H1 (cell line): Measurements from ENCODE around the gene KLHL17. TPM values are rescaled to one million over a fixed set of nuclear protein-coding genes. Genes with fewer than 3 reads are reported as not detected.

Experiments
- CTCF ChIA-PET: fragments of 300-600 bp; sonication (Branson Sonifier 250); formaldehyde crosslinking; loops from one replicate; lab custom pipeline; 2021; ENCODE audit not compliant: partially characterized antibody; lab: Charles Lee
- POLR2A ChIA-PET: fragments of 300-600 bp; sonication (Branson Sonifier 250); formaldehyde crosslinking; loops from one replicate; lab custom pipeline; 2021; ENCODE audit warnings: inconsistent platforms; ENCODE audit not compliant: partially characterized antibody; lab: Charles Lee
- DNase-seq, 2 experiments: peaks; one replicate each; pipeline versions ENCODE4 v3.0.0 to v3.0.0-alpha.2; 2010 to 2022; ENCODE audit warnings: low spot score in 2 of 2, low read depth in 1 of 2, mixed read lengths in 1 of 2
- FAIRE-seq: peaks from 2 replicates; lab custom pipeline; 2011; peaks lifted over from hg19 to GRCh38; lab: Jason Lieb, UNC
- H2AFZ ChIP-seq: 2 replicates; pipeline ENCODE4 v1.8.1; 2012; ENCODE audit warnings: low read length, inconsistent platforms
- H2AK5ac ChIP-seq: 2 replicates; pipeline ENCODE4 v1.6.1; 2013; ENCODE audit warnings: low read depth, low read length
- H2BK120ac ChIP-seq: replicated peaks from 2 replicates; pipeline ENCODE3; 2013; ENCODE audit warnings: low read depth, low read length, inconsistent platforms
- H2BK12ac ChIP-seq: 2 replicates; pipeline ENCODE4 v1.6.1; 2013; ENCODE audit warnings: low read depth, low read length
- H2BK15ac ChIP-seq: 2 replicates; pipeline ENCODE4 v1.6.1; 2013; ENCODE audit warnings: low read length
- H2BK20ac ChIP-seq: 2 replicates; pipeline ENCODE4 v1.6.1; 2013; ENCODE audit warnings: low read length
- H2BK5ac ChIP-seq: 2 replicates; pipeline ENCODE4 v1.6.1; 2013; ENCODE audit warnings: low read depth, low read length
- H3K14ac ChIP-seq: 2 replicates; pipeline ENCODE4 v1.6.1; 2013; ENCODE audit warnings: inconsistent platforms; ENCODE audit not compliant: insufficient read length
- H3K18ac ChIP-seq: 2 replicates; pipeline ENCODE4 v1.6.1; 2013; ENCODE audit warnings: low read length; ENCODE audit errors: extremely low read depth
- H3K23ac ChIP-seq: 2 replicates; pipeline ENCODE4 v1.6.1; 2013; ENCODE audit warnings: inconsistent platforms; ENCODE audit not compliant: insufficient read length
- H3K23me2 ChIP-seq: 2 replicates; pipeline ENCODE4 v1.6.1; 2013; ENCODE audit warnings: low read depth, low read length
- H3K27ac ChIP-seq: 2 replicates; pipeline ENCODE4 v1.6.1; 2011; ENCODE audit warnings: low read depth, low read length, inconsistent platforms
- H3K27me3 ChIP-seq, 4 experiments: replicated peaks in 1 of 4; 1 replicate in 1 of 4; 2 replicates in 3 of 4; pipeline versions ENCODE4 v1.6.1 to v1.8.1; 2011 to 2013; ENCODE audit warnings: low read length in 3 of 4, mild to moderate bottlenecking in 3 of 4, inconsistent platforms in 2 of 4, mixed read lengths in 2 of 4, moderate library complexity in 1 of 4; ENCODE audit not compliant: control insufficient read depth in 3 of 4, insufficient read depth in 3 of 4; ENCODE audit errors: extremely low read depth in 1 of 4
- H3K36me3 ChIP-seq, 4 experiments: 2 replicates each; pipeline versions ENCODE4 v1.6.1 to v1.8.1; 2011 to 2013; ENCODE audit warnings: mild to moderate bottlenecking in 4 of 4, low read length in 3 of 4, moderate library complexity in 2 of 4, control low read depth in 1 of 4, inconsistent platforms in 1 of 4; ENCODE audit not compliant: insufficient read depth in 4 of 4, control insufficient read depth in 2 of 4
- H3K4ac ChIP-seq: replicated peaks from 2 replicates; pipeline ENCODE3; 2013; ENCODE audit warnings: low read length, low read depth, mixed read lengths, inconsistent platforms; ENCODE audit not compliant: insufficient read length
- H3K4me1 ChIP-seq, 4 experiments: replicated peaks in 1 of 4; 1 replicate in 1 of 4; 2 replicates in 3 of 4; pipeline versions ENCODE4 v1.6.1 to v1.8.1; 2011 to 2013; ENCODE audit warnings: low read length in 3 of 4, inconsistent platforms in 2 of 4, mixed read lengths in 1 of 4; ENCODE audit not compliant: insufficient read depth in 4 of 4, control insufficient read depth in 3 of 4
- H3K4me2 ChIP-seq, 2 experiments: 2 replicates each; pipeline versions ENCODE4 v1.6.1 to v1.8.1; 2011 to 2013; ENCODE audit warnings: low read depth in 2 of 2, low read length in 2 of 2, control low read depth in 1 of 2, inconsistent platforms in 1 of 2, mild to moderate bottlenecking in 1 of 2; ENCODE audit not compliant: insufficient read depth in 1 of 2
- H3K4me3 ChIP-seq, 4 experiments: fragments of 200-600, 300-600 bp in 1 of 4; sonication (generic), shearing (Covaris generic), sonication (Bioruptor Twin) in 1 of 4; 2 replicates each; pipeline versions ENCODE4 v1.5.1 to v1.8.1; 2011 to 2016; ENCODE audit warnings: low read length in 4 of 4, low read depth in 3 of 4, control low read depth in 2 of 4, inconsistent platforms in 2 of 4, mild to moderate bottlenecking in 2 of 4, mixed read lengths in 1 of 4, moderate library complexity in 1 of 4; ENCODE audit not compliant: insufficient read depth in 2 of 4; ENCODE audit errors: extremely low read depth in 1 of 4
- H3K56ac ChIP-seq: replicated peaks from 2 replicates; pipeline ENCODE3; 2013; ENCODE audit warnings: low read depth, mild to moderate bottlenecking, mixed read lengths, low read length, inconsistent platforms; ENCODE audit not compliant: insufficient read length
- H3K79me1 ChIP-seq: 2 replicates; pipeline ENCODE4 v1.6.1; 2013; ENCODE audit warnings: low read depth, low read length, control low read depth
- H3K79me2 ChIP-seq, 2 experiments: 2 replicates each; pipeline versions ENCODE4 v1.6.1 to v1.8.1; 2012 to 2013; ENCODE audit warnings: low read length in 2 of 2, mild to moderate bottlenecking in 2 of 2, inconsistent platforms in 1 of 2; ENCODE audit not compliant: insufficient read depth in 2 of 2, control insufficient read depth in 1 of 2
- H3K9ac ChIP-seq, 4 experiments: replicated peaks in 1 of 4; 1 replicate in 1 of 4; 2 replicates in 3 of 4; pipeline versions ENCODE4 v1.6.1 to v1.8.1; 2011 to 2013; ENCODE audit warnings: low read depth in 3 of 4, low read length in 3 of 4, control low read depth in 2 of 4, mild to moderate bottlenecking in 2 of 4, moderate library complexity in 2 of 4, inconsistent platforms in 1 of 4; ENCODE audit errors: extremely low read depth in 1 of 4
- H3K9me3 ChIP-seq, 2 experiments: 2 replicates each; pipeline versions ENCODE4 v1.6.1 to v1.8.1; 2012 to 2013; ENCODE audit warnings: mild to moderate bottlenecking in 2 of 2, moderate library complexity in 2 of 2, control low read depth in 1 of 2, inconsistent platforms in 1 of 2, low read depth in 1 of 2, low read length in 1 of 2, mixed read lengths in 1 of 2; ENCODE audit not compliant: insufficient read depth in 2 of 2
- H4K20me1 ChIP-seq, 2 experiments: replicated peaks in 1 of 2; 2 replicates each; pipeline versions ENCODE3 to v1.8.1; 2011 to 2013; ENCODE audit warnings: inconsistent platforms in 2 of 2, low read length in 2 of 2, mild to moderate bottlenecking in 1 of 2; ENCODE audit not compliant: insufficient read depth in 2 of 2, control insufficient read depth in 1 of 2
- H4K5ac ChIP-seq: 2 replicates; pipeline ENCODE4 v1.6.1; 2013; ENCODE audit warnings: low read length, low read depth, mixed read lengths, inconsistent platforms; ENCODE audit not compliant: insufficient read length
- H4K8ac ChIP-seq: 2 replicates; pipeline ENCODE4 v1.8.0; 2013; ENCODE audit warnings: mild to moderate bottlenecking, moderate library complexity, low read length, inconsistent platforms; ENCODE audit not compliant: insufficient read depth; ENCODE audit errors: extremely low read depth
- H4K91ac ChIP-seq: replicated peaks from 2 replicates; pipeline ENCODE3; 2013; ENCODE audit warnings: low read length, mixed read lengths, inconsistent platforms; ENCODE audit not compliant: insufficient read length
- EZH2 ChIP-seq: fragments of 200-600 bp; sonication (generic); IDR thresholded peaks from 2 replicates; pipeline ENCODE4 v1.7.1; 2012; ENCODE audit warnings: low read depth, mild to moderate bottlenecking, moderate library complexity, low read length, inconsistent platforms; ENCODE audit not compliant: severe bottlenecking
- POU5F1 ChIP-seq: IDR thresholded peaks from 2 replicates; pipeline ENCODE4 v1.6.1; 2011; ENCODE audit warnings: low read depth, mild to moderate bottlenecking, low read length, moderate library complexity
- WGBS, 2 experiments: shearing (Covaris generic) in 1 of 2; methylation state at CpG; one replicate each; pipeline versions ENCODE4 v1.1.6 to v1.1.7; 2013 to 2015; ENCODE audit warnings: low lambda C conversion rate in 2 of 2, mixed read lengths in 2 of 2, inconsistent platforms in 1 of 2, low coverage in 1 of 2, missing lambda C conversion rate in 1 of 2; ENCODE audit not compliant: insufficient replicate concordance in 2 of 2, insufficient coverage in 1 of 2, insufficient read length in 1 of 2; ENCODE audit errors: extremely low coverage in 1 of 2, missing lambda C conversion rate in 1 of 2; 5-methylcytosine and 5-hydroxymethylcytosine counted together
- polyA plus RNA-seq, 7 experiments: library from polyadenylated mRNA; depleted of rRNA in 3 of 7; stranded (reverse) in 5 of 7; unstranded in 2 of 7; fragments of >200 nt in 5 of 7; fragments of 200-250 nt in 2 of 7; gene quantifications; 1 replicate in 5 of 7; 2 replicates in 1 of 7; 4 replicates in 1 of 7; pipeline versions ENCODE4 v1.2.1 to v1.2.3, GENCODE V29; 2011 to 2013; ENCODE audit warnings: missing spikeins in 2 of 7, mixed read lengths in 2 of 7
- total RNA-seq: library from RNA; stranded (reverse); fragmentation: NEBNext Ultra II Directional; extraction: Animal tissue kit (Norgen Biotek cat#: 25700); gene quantifications from 2 replicates; pipeline ENCODE4 v1.2.1, GENCODE V29; 2021

KLHL17 gene
- total and polyA plus RNA-seq, 2 of the 8 experiments (the other 6 are each of a cell fraction or from before 2014, with no cell fraction given): 32.6 to 36.1 TPM

- Histone ChIP-seq H3K79me1 (no peaks in the 10 kb centered on the region), H2BK12ac (no peak overlapping the region), H3K9ac (no peak overlapping the region), H4K91ac (no peak overlapping the region), H2AFZ (no peak overlapping the region), H3K27ac (no peak overlapping the region), H2BK120ac (no peak overlapping the region), H3K18ac (no peak overlapping the region), H3K27me3 (peaks cover 0 to 69% (median 43%) of the 10 kb centered on the region in 4 experiments; a peak in 6 of 7 replicates), H4K8ac (no peak overlapping the region), H2BK15ac (peak overlapping the region; percentile 81; the same call in 1 of the 2 replicates), H3K56ac (no peak overlapping the region), H4K20me1 (peaks cover 6 to 9% of the 10 kb centered on the region in 2 experiments), H2BK20ac (no peak overlapping the region), H3K79me2 (no peaks in the 10 kb centered on the region), H2AK5ac (no peak overlapping the region), H3K36me3 (no peaks in the 10 kb centered on the region), H4K5ac (no peak overlapping the region), H3K4me3 (no peak overlapping the region), H3K23me2 (no peaks in the 10 kb centered on the region), H3K23ac (no peak overlapping the region), H3K4me2 (no peak overlapping the region), H3K4me1 (no peaks in the 10 kb centered on the region; a peak in 1 of 7 replicates), H3K9me3 (no peaks in the 10 kb centered on the region; a peak in 1 of 4 replicates), H3K4ac (no peak overlapping the region), H3K14ac (no peak overlapping the region), H2BK5ac (no peak overlapping the region)
- CTCF ChIA-PET: interaction anchor here (0.6 to 2.0 kb wide), 12 partner anchors 8 to 349 kb away, joined by 3 to 18 read pairs (median 4); partner anchors contain the start of gene SAMD11
- WGBS, 2 experiments: 78% methylated on average over 13 of the region's 15 CpGs; no CpG with 5 or more reads in 1 of the 2 experiments
- FAIRE-seq (no peak), DNase-seq (no peak)
- POLR2A ChIA-PET: interaction anchor here (0.9 to 2.2 kb wide), 4 partner anchors 11 to 162 kb away, joined by 3 to 7 read pairs (median 4); partner anchors contain the start of genes RNF223 and SAMD11
- TF ChIP-seq POU5F1 (no peak), EZH2 (peak; percentile 37)
Observed at GRCh38 chr1:911875-912739, 48.3 kb upstream of the KLHL17 start.
